PC-3 (cell line): Measurements from ENCODE around the gene RPS21. TPM values are rescaled to one million over a fixed set of nuclear protein-coding genes. Genes with fewer than 3 reads are reported as not detected.

Source experiments
- ATAC-seq: fragments of 200-7000 bp; cut with Tn5 transposase; 2 replicates; pipeline ENCODE4 v1.9.1; 2020; ENCODE audit warnings: mild to moderate bottlenecking, moderate library complexity
- BruUV-seq: library from RNA; stranded (reverse); fragments of 400-500 nt; replicated peaks from 2 replicates; lab custom pipeline; 2021; lab: Mats Ljungman, UMichigan
- CTCF ChIA-PET: fragments of 300-600 bp; sonication (Branson Sonifier 250); formaldehyde crosslinking; loops from one replicate; lab custom pipeline; 2022; ENCODE audit warnings: antibody characterized with exemption; lab: Charles Lee
- POLR2A ChIA-PET: fragments of 300-600 bp; sonication (Branson Sonifier 250); formaldehyde crosslinking; loops from one replicate; lab custom pipeline; 2022; ENCODE audit warnings: antibody characterized with exemption; ENCODE audit not compliant: unreplicated experiment; lab: Charles Lee
- DNase-seq: peaks from one replicate; pipeline ENCODE4 v3.0.0-alpha.2; 2015
- H2AFZ ChIP-seq: fragments of 300-600 bp; sonication (generic); 2 replicates; pipeline ENCODE4 v1.6.0; 2016; ENCODE audit warnings: antibody characterized with exemption, low read length
- H3F3A ChIP-seq: fragments of 300-600 bp; sonication (generic); one replicate; pipeline ENCODE4 v1.6.0; 2017; ENCODE audit warnings: antibody characterized with exemption, low read length, control low read depth, mild to moderate bottlenecking; ENCODE audit not compliant: unreplicated experiment
- H3K27ac ChIP-seq: fragments of 300-600 bp; sonication (generic); 2 replicates; pipeline ENCODE4 v1.5.1; 2016; ENCODE audit warnings: mild to moderate bottlenecking, low read length
- H3K27me3 ChIP-seq: fragments of 300-600 bp; sonication (generic); 2 replicates; pipeline ENCODE4 v1.6.1; 2016; ENCODE audit warnings: low read length, mixed read lengths
- H3K36me3 ChIP-seq: fragments of 300-600 bp; sonication (generic); 2 replicates; pipeline ENCODE4 v1.6.1; 2016; ENCODE audit warnings: low read depth, mixed run types, low read length, mixed read lengths
- H3K4me1 ChIP-seq: fragments of 300-600 bp; sonication (generic); 2 replicates; pipeline ENCODE4 v1.5.1; 2016; ENCODE audit warnings: low read length; ENCODE audit not compliant: insufficient read depth
- H3K4me2 ChIP-seq: fragments of 300-600 bp; sonication (generic); 2 replicates; pipeline ENCODE4 v1.6.0; 2016; ENCODE audit warnings: low read length
- H3K4me3 ChIP-seq: fragments of 300-600 bp; sonication (generic); 2 replicates; pipeline ENCODE4 v1.5.1; 2016; ENCODE audit warnings: mild to moderate bottlenecking, low read length, mixed read lengths
- H3K79me2 ChIP-seq: fragments of 300-600 bp; sonication (generic); 2 replicates; pipeline ENCODE4 v1.6.1; 2017; ENCODE audit warnings: low read length, mixed read lengths
- H3K9ac ChIP-seq: fragments of 300-600 bp; sonication (generic); 2 replicates; pipeline ENCODE4 v1.6.0; 2016; ENCODE audit warnings: mild to moderate bottlenecking, low read length
- H3K9me2 ChIP-seq: fragments of 300-600 bp; sonication (generic); replicated peaks from 2 replicates; pipeline ENCODE4 v1.6.1; 2016; ENCODE audit warnings: mixed run types, low read length, mixed read lengths
- H3K9me3 ChIP-seq: fragments of 300-600 bp; sonication (generic); 2 replicates; pipeline ENCODE4 v1.6.1; 2016; ENCODE audit warnings: low read length, mixed read lengths
- H4K20me1 ChIP-seq: fragments of 300-600 bp; sonication (generic); 2 replicates; pipeline ENCODE4 v1.6.1; 2016; ENCODE audit warnings: low read length, mixed read lengths
- EZH2 ChIP-seq: fragments of 300-600 bp; sonication (generic); IDR thresholded peaks from one replicate; pipeline ENCODE4 v1.6.1; 2017; ENCODE audit warnings: antibody characterized with exemption, mild to moderate bottlenecking, low read length; ENCODE audit not compliant: unreplicated experiment
- EZH2phosphoT487 ChIP-seq: fragments of 300-600 bp; sonication (generic); IDR thresholded peaks from 2 replicates; pipeline ENCODE4 v1.6.1; 2018; ENCODE audit warnings: mild to moderate bottlenecking, antibody characterized with exemption, low read length, borderline replicate concordance
- intact Hi-C: fragments of 100-400 bp; cut with micrococcal nuclease; formaldehyde crosslinking; loops from 2 replicates; pipeline ENCODE4 v1.9.0; 2023
- total RNA-seq: library from RNA; depleted of rRNA; stranded (reverse); fragments of >200 nt; gene quantifications from 2 replicates; pipeline ENCODE4 v1.2.3, GENCODE V29; 2014
- TF ChIP-seq, protein P1 (sequence below): fragments of 300-600 bp; sonication (generic); conservative IDR thresholded peaks from 2 replicates; pipeline ENCODE4 v1.5.1; 2017; ENCODE audit warnings: antibody characterized with exemption, low read depth, mild to moderate bottlenecking, low read length

Gene RPS21
- total RNA-seq, 1 experiment from 2014 or later: 1,945 TPM

GRCh38 chr20:62412194-62413024 lies 25.5 kb downstream of the RPS21 start:
- no peak for DNase-seq
- no peaks in the 10 kb centered on the region for H3K9me3 ChIP-seq
- H2AFZ ChIP-seq: no peak overlapping the region
- H3K4me1 ChIP-seq: peaks cover 7% of the 10 kb centered on the region
- H3F3A ChIP-seq: no peaks in the 10 kb centered on the region
- ChIA-PET CTCF (no interaction called here), POLR2A (no interaction called here)
- H3K9me2 ChIP-seq: no peaks in the 10 kb centered on the region
- H3K4me3 ChIP-seq: no peak overlapping the region
- no peaks in the 10 kb centered on the region for H3K36me3 ChIP-seq
- H4K20me1 ChIP-seq: no peaks in the 10 kb centered on the region
- TF ChIP-seq EZH2: no peak
- no peak for TF ChIP-seq EZH2phosphoT487
- TF ChIP-seq, protein P1, sequence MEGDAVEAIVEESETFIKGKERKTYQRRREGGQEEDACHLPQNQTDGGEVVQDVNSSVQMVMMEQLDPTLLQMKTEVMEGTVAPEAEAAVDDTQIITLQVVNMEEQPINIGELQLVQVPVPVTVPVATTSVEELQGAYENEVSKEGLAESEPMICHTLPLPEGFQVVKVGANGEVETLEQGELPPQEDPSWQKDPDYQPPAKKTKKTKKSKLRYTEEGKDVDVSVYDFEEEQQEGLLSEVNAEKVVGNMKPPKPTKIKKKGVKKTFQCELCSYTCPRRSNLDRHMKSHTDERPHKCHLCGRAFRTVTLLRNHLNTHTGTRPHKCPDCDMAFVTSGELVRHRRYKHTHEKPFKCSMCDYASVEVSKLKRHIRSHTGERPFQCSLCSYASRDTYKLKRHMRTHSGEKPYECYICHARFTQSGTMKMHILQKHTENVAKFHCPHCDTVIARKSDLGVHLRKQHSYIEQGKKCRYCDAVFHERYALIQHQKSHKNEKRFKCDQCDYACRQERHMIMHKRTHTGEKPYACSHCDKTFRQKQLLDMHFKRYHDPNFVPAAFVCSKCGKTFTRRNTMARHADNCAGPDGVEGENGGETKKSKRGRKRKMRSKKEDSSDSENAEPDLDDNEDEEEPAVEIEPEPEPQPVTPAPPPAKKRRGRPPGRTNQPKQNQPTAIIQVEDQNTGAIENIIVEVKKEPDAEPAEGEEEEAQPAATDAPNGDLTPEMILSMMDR: no peak
- H3K27me3 ChIP-seq: no peaks in the 10 kb centered on the region
- no peak for ATAC-seq
- no peak overlapping the region for H3K27ac ChIP-seq
- H3K4me2 ChIP-seq: no peak overlapping the region
- BruUV-seq: no TSS peak
- intact Hi-C loops: loop anchor here (5.0 kb wide), 1 partner anchor 75 kb away; no protein-coding TSS in a partner anchor
- H3K9ac ChIP-seq: no peak overlapping the region
- no peaks in the 10 kb centered on the region for H3K79me2 ChIP-seq

DNA sequence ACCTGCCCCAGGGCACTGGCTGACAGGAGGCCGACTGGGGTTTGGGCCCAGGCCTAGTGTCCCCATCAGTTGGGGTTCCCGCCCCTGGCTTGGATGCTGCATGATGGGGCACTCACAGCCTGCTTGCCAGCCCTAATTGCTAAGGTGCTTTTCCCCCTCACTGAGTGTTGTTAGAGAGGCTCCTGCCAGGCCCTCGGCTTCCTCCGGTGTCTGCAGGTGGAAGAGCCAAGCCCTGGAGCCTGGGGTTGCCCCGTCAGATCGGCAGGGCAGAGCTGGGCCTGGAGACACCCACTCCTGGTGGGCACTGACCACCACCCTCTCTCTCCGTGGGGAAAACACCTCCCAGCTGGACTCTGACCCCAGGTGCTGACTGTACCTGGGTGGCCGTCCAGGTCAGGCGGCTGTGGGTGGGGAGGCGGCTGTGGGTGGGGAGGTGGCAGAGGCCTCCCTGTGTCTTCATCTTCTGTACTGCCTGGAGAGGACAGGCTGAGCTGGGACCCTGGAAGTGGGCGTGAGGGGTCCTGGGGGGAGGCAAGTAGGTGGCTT lies 26.2 kb downstream of the RPS21 start:
- ATAC-seq: no peak
- H3K9me3 ChIP-seq: no peaks in the 10 kb centered on the region
- H2AFZ ChIP-seq: no peak overlapping the region
- H3F3A ChIP-seq: no peaks in the 10 kb centered on the region
- CTCF ChIA-PET: no interaction called here
- H3K27me3 ChIP-seq: no peaks in the 10 kb centered on the region
- BruUV-seq: no TSS peak
- POLR2A ChIA-PET: no interaction called here
- H3K9ac ChIP-seq: no peak overlapping the region
- no peaks in the 10 kb centered on the region for H3K36me3 ChIP-seq
- H4K20me1 ChIP-seq: no peaks in the 10 kb centered on the region
- no peak for DNase-seq
- intact Hi-C loops: loop anchor here (5.0 kb wide), 1 partner anchor 74 kb away; no protein-coding TSS in a partner anchor
- no peaks in the 10 kb centered on the region for H3K79me2 ChIP-seq
- no peak overlapping the region for H3K4me3 ChIP-seq
- TF ChIP-seq EZH2: no peak
- TF ChIP-seq, protein P1: no peak
- no peak for TF ChIP-seq EZH2phosphoT487
- H3K27ac ChIP-seq: no peak overlapping the region
- H3K4me2 ChIP-seq: no peak overlapping the region
- H3K4me1 ChIP-seq: peaks cover 7% of the 10 kb centered on the region
- H3K9me2 ChIP-seq: no peaks in the 10 kb centered on the region
